Measurements from ENCODE around the gene TWIST2. TPM values are rescaled to one million over a fixed set of nuclear protein-coding genes. Genes with fewer than 3 reads are reported as not detected.

TWIST2 gene
- total and polyA plus RNA-seq, 9 of the 15 experiments (the other 6 are each of a cell fraction or from before 2014, with no cell fraction given) = not detected

- Histone ChIP-seq H3K9me3 (replicated peaks; ENCODE audit: control insufficient read depth, insufficient read depth, low read depth, low read length) (no peaks in the 10 kb centered on the region), H3K4me2 (ENCODE audit: insufficient read depth, low read length) (no peak overlapping the region), H4K20me1 (replicated peaks; ENCODE audit: control insufficient read depth, insufficient read depth, low read length) (no peaks in the 10 kb centered on the region), H3K9ac (ENCODE audit: insufficient read depth in 1 of 2, low read depth in 2 of 2, low read length in 2 of 2) (no peak overlapping the region), H3K4me3 (no peak overlapping the region), H3K9me1 (ENCODE audit: control insufficient read depth, insufficient read depth, low read length) (no peaks in the 10 kb centered on the region), H3K27me3 (ENCODE audit: control insufficient read depth in 2 of 2, insufficient read depth in 2 of 2, low read length in 2 of 2) (no peaks in the 10 kb centered on the region; a peak in 1 of 5 replicates), H3K36me3 (ENCODE audit: control insufficient read depth, insufficient read depth, low read length) (no peaks in the 10 kb centered on the region), H3K79me2 (ENCODE audit: control insufficient read depth, insufficient read depth, low read length) (no peaks in the 10 kb centered on the region), H3K27ac (ENCODE audit: extremely low read depth, low read depth, low read length) (no peak overlapping the region), H2AFZ (ENCODE audit: low read depth, low read length) (no peak overlapping the region), H3K4me1 (replicated peaks in 1 of 2; ENCODE audit: control insufficient read depth in 2 of 2, insufficient read depth in 2 of 2, low read length in 2 of 2) (no peaks in the 10 kb centered on the region)
- ATAC-seq (no peak), DNase-seq (ENCODE audit: extremely low read depth in 1 of 4, low spot score in 3 of 4) (no peak), FAIRE-seq (no peak)
- POLR2A ChIA-PET = no interaction called here
- 0% methylated on average over 1 of the region's 3 CpGs for WGBS (ENCODE audit: insufficient coverage, low coverage, missing lambda C conversion rate)
- intact Hi-C loops (cut with micrococcal nuclease) = no loop called here
- TF ChIP-seq SRSF9 (IDR thresholded peaks at IDR 0.05; ENCODE audit: borderline replicate concordance, low read depth, low read length) = no peak
- TF ChIP-seq CBFB (CRISPR knock-in tag; IDR thresholded peaks at IDR 0.05) = no peak
- TF ChIP-seq E2F5 (CRISPR knock-in tag; IDR thresholded peaks at IDR 0.05) = no peak
- TF ChIP-seq, protein P1, sequence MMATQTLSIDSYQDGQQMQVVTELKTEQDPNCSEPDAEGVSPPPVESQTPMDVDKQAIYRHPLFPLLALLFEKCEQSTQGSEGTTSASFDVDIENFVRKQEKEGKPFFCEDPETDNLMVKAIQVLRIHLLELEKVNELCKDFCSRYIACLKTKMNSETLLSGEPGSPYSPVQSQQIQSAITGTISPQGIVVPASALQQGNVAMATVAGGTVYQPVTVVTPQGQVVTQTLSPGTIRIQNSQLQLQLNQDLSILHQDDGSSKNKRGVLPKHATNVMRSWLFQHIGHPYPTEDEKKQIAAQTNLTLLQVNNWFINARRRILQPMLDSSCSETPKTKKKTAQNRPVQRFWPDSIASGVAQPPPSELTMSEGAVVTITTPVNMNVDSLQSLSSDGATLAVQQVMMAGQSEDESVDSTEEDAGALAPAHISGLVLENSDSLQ (IDR thresholded peaks at IDR 0.05) = no peak
- no peak for TF ChIP-seq PML (IDR thresholded peaks at IDR 0.05; ENCODE audit: low read length)
- TF ChIP-seq, protein P2, sequence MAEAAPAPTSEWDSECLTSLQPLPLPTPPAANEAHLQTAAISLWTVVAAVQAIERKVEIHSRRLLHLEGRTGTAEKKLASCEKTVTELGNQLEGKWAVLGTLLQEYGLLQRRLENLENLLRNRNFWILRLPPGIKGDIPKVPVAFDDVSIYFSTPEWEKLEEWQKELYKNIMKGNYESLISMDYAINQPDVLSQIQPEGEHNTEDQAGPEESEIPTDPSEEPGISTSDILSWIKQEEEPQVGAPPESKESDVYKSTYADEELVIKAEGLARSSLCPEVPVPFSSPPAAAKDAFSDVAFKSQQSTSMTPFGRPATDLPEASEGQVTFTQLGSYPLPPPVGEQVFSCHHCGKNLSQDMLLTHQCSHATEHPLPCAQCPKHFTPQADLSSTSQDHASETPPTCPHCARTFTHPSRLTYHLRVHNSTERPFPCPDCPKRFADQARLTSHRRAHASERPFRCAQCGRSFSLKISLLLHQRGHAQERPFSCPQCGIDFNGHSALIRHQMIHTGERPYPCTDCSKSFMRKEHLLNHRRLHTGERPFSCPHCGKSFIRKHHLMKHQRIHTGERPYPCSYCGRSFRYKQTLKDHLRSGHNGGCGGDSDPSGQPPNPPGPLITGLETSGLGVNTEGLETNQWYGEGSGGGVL (CRISPR knock-in tag; IDR thresholded peaks at IDR 0.05) = no peak
- no peak for TF ChIP-seq ZBTB49 (CRISPR knock-in tag; IDR thresholded peaks at IDR 0.05; ENCODE audit: borderline replicate concordance)
- no peak for TF ChIP-seq EP300 (IDR thresholded peaks at IDR 0.05; ENCODE audit: low read length)
- no peak for TF ChIP-seq ARID2 (IDR thresholded peaks at IDR 0.05)
- TF ChIP-seq, protein P3, sequence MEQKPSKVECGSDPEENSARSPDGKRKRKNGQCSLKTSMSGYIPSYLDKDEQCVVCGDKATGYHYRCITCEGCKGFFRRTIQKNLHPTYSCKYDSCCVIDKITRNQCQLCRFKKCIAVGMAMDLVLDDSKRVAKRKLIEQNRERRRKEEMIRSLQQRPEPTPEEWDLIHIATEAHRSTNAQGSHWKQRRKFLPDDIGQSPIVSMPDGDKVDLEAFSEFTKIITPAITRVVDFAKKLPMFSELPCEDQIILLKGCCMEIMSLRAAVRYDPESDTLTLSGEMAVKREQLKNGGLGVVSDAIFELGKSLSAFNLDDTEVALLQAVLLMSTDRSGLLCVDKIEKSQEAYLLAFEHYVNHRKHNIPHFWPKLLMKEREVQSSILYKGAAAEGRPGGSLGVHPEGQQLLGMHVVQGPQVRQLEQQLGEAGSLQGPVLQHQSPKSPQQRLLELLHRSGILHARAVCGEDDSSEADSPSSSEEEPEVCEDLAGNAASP (IDR thresholded peaks at IDR 0.05) = no peak
- no peak for TF ChIP-seq CHD4 (IDR thresholded peaks at IDR 0.05; ENCODE audit: insufficient read depth, insufficient replicate concordance, low read depth, low read length, poor library complexity, severe bottlenecking)
- no peak for TF ChIP-seq ZNF764 (CRISPR knock-in tag; IDR thresholded peaks at IDR 0.05; ENCODE audit: low read depth)
- no peak for TF ChIP-seq POLR2B (IDR thresholded peaks at IDR 0.05; ENCODE audit: low read depth, partially characterized antibody)
- TF ChIP-seq RAD51 (IDR thresholded peaks at IDR 0.05; ENCODE audit: borderline replicate concordance, low read depth) = no peak
- no peak for TF ChIP-seq ZNF696 (CRISPR knock-in tag; conservative IDR thresholded peaks at IDR 0.05)
- in situ Hi-C loops (cut with MboI) = no loop called here
- CTCF ChIA-PET (ENCODE audit: low intra/inter-chr PET ratio) = no interaction called here
- no TSS peak for BruUV-seq (replicated peaks)
These were observed 28.3 kb downstream of the TWIST2 start for GRCh38 chr2:238876232-238876630.

All from K562 (cell line).